Activated T-helper 2 cell treated with anti-CD3 and anti-CD28 coated beads, Interferon-gamma antibody, Interleukin-2, Interleukin-4, amounts not matched to agents 10 μg/mL and 5 μg/mL and 100 μg/mL, durations not matched to agents 14 hours and 24 hours and 36 hours (primary cell): ENCODE measurements around the gene KCNQ4. TPM values are rescaled to one million over a fixed set of nuclear protein-coding genes. Genes with fewer than 3 reads are reported as not detected.

ENCODE experiments used
- DNase-seq: peaks from one replicate; pipeline ENCODE4 v3.0.0; 2021; ENCODE audit warnings: low spot score
- H3K27ac Mint-ChIP-seq: one replicate; pipeline ENCODE4 v1.8.0; 2021; ENCODE audit warnings: mixed read lengths
- H3K27me3 Mint-ChIP-seq: one replicate; pipeline ENCODE4 v1.8.0; 2021; ENCODE audit warnings: low read depth, mixed read lengths
- H3K36me3 Mint-ChIP-seq: one replicate; pipeline ENCODE4 v1.8.0; 2021; ENCODE audit warnings: low read depth, mixed read lengths
- H3K4me1 Mint-ChIP-seq: one replicate; pipeline ENCODE4 v1.8.0; 2021; ENCODE audit warnings: low read depth, mixed read lengths
- H3K4me3 Mint-ChIP-seq: one replicate; pipeline ENCODE4 v1.8.0; 2021; ENCODE audit warnings: low read depth, mild to moderate bottlenecking, moderate library complexity, mixed read lengths
- H3K9me3 Mint-ChIP-seq: one replicate; pipeline ENCODE4 v1.8.0; 2021; ENCODE audit warnings: mixed read lengths
- intact Hi-C: fragments of 100-400 bp; cut with micrococcal nuclease; formaldehyde crosslinking; loops from one replicate; pipeline ENCODE4 v1.15.1; 2023
- total RNA-seq: library from RNA; stranded (reverse); gene quantifications from 2 replicates; pipeline ENCODE4 v1.2.3, GENCODE V29; 2022

KCNQ4 gene
- total RNA-seq, 1 donor from 2014 or later, result 0.78 TPM

- no peak overlapping the region for H3K27ac Mint-ChIP-seq
- no peak for DNase-seq
- H3K36me3 Mint-ChIP-seq, result peaks cover 78% of the 10 kb centered on the region
- H3K27me3 Mint-ChIP-seq, result no peaks in the 10 kb centered on the region
- intact Hi-C loops, result loop anchor here (5.0 to 10.0 kb wide), 2 partner anchors 49 to 146 kb away; no protein-coding TSS in a partner anchor
- H3K9me3 Mint-ChIP-seq, result no peaks in the 10 kb centered on the region
- no peak overlapping the region for H3K4me3 Mint-ChIP-seq
- H3K4me1 Mint-ChIP-seq, result peaks cover 33% of the 10 kb centered on the region
These were observed 22.6 kb upstream of the KCNQ4 start for GRCh38 chr1:40760984-40761383.

- no peaks in the 10 kb centered on the region for H3K9me3 Mint-ChIP-seq
- DNase-seq, result no peak
- H3K4me3 Mint-ChIP-seq, result no peak overlapping the region
- intact Hi-C loops, result loop anchor here (5.0 to 10.0 kb wide), 2 partner anchors 50 to 148 kb away; no protein-coding TSS in a partner anchor
- H3K4me1 Mint-ChIP-seq, result peaks cover 39% of the 10 kb centered on the region
- peak overlapping the region; percentile 48 for H3K27ac Mint-ChIP-seq
- no peaks in the 10 kb centered on the region for H3K27me3 Mint-ChIP-seq
- H3K36me3 Mint-ChIP-seq, result peaks cover 81% of the 10 kb centered on the region
These were observed 21.3 kb upstream of the KCNQ4 start for GRCh38 chr1:40762144-40762923.

GRCh38 chr1:40763742-40764532 is 19.6 kb upstream of the KCNQ4 start:
- Mint-ChIP-seq H3K4me3 (peak overlapping the region; percentile 56), H3K27ac (peak overlapping the region; percentile 95), H3K9me3 (no peaks in the 10 kb centered on the region), H3K27me3 (no peaks in the 10 kb centered on the region), H3K4me1 (peaks cover 39% of the 10 kb centered on the region), H3K36me3 (peaks cover 82% of the 10 kb centered on the region)
- DNase-seq, result no peak
- intact Hi-C loops, result loop anchor here (1.0 to 10.0 kb wide), 4 partner anchors 11 to 149 kb away; no protein-coding TSS in a partner anchor

GRCh38 chr1:40764981-40765380 is 18.6 kb upstream of the KCNQ4 start:
- Mint-ChIP-seq H3K36me3 (peaks cover 85% of the 10 kb centered on the region), H3K9me3 (no peaks in the 10 kb centered on the region), H3K27me3 (no peaks in the 10 kb centered on the region), H3K27ac (no peak overlapping the region), H3K4me1 (peaks cover 41% of the 10 kb centered on the region), H3K4me3 (no peak overlapping the region)
- DNase-seq, result no peak
- intact Hi-C loops, result loop anchor here (1.0 to 10.0 kb wide), 4 partner anchors 12 to 150 kb away; no protein-coding TSS in a partner anchor

GRCh38 chr1:40766017-40766416 is 17.6 kb upstream of the KCNQ4 start:
- H3K4me1 Mint-ChIP-seq, result peaks cover 41% of the 10 kb centered on the region
- peaks cover 88% of the 10 kb centered on the region for H3K36me3 Mint-ChIP-seq
- no peak for DNase-seq
- intact Hi-C loops, result loop anchor here (10.0 kb wide), 1 partner anchor 151 kb away; no protein-coding TSS in a partner anchor
- H3K27ac Mint-ChIP-seq, result peak overlapping the region; percentile 42
- H3K9me3 Mint-ChIP-seq, result no peaks in the 10 kb centered on the region
- no peaks in the 10 kb centered on the region for H3K27me3 Mint-ChIP-seq
- H3K4me3 Mint-ChIP-seq, result no peak overlapping the region

GRCh38 chr1:40766560-40766959 is 17.0 kb upstream of the KCNQ4 start:
- no peaks in the 10 kb centered on the region for H3K9me3 Mint-ChIP-seq
- H3K27ac Mint-ChIP-seq, result peak overlapping the region; percentile 42
- intact Hi-C loops, result loop anchor here (10.0 kb wide), 1 partner anchor 152 kb away; no protein-coding TSS in a partner anchor
- no peak for DNase-seq
- H3K27me3 Mint-ChIP-seq, result no peaks in the 10 kb centered on the region
- peaks cover 88% of the 10 kb centered on the region for H3K36me3 Mint-ChIP-seq
- no peak overlapping the region for H3K4me3 Mint-ChIP-seq
- H3K4me1 Mint-ChIP-seq, result peaks cover 40% of the 10 kb centered on the region

- peaks cover 30% of the 10 kb centered on the region for H3K4me1 Mint-ChIP-seq
These were observed 15.2 kb upstream of the KCNQ4 start for GRCh38 chr1:40768146-40768990.

GRCh38 chr1:40769815-40770214 is 13.8 kb upstream of the KCNQ4 start:
- no peaks in the 10 kb centered on the region for H3K9me3 Mint-ChIP-seq
- intact Hi-C loops, result loop anchor here (10.0 kb wide), 1 partner anchor 155 kb away; no protein-coding TSS in a partner anchor
- no peak overlapping the region for H3K4me3 Mint-ChIP-seq
- peaks cover 64% of the 10 kb centered on the region for H3K36me3 Mint-ChIP-seq
- DNase-seq, result no peak
- H3K4me1 Mint-ChIP-seq, result peaks cover 20% of the 10 kb centered on the region
- no peaks in the 10 kb centered on the region for H3K27me3 Mint-ChIP-seq
- H3K27ac Mint-ChIP-seq, result peak overlapping the region; percentile 28

More at GRCh38 chr1:40768146-40768990, 15.2 kb upstream of the KCNQ4 start:
- Mint-ChIP-seq H3K27ac (no peak overlapping the region), H3K27me3 (no peaks in the 10 kb centered on the region), H3K36me3 (peaks cover 75% of the 10 kb centered on the region), H3K9me3 (no peaks in the 10 kb centered on the region), H3K4me3 (no peak overlapping the region)
- intact Hi-C loops, result loop anchor here (10.0 kb wide), 1 partner anchor 154 kb away; no protein-coding TSS in a partner anchor
- DNase-seq, result no peak

- Mint-ChIP-seq H3K9me3 (no peaks in the 10 kb centered on the region), H3K36me3 (peaks cover 57% of the 10 kb centered on the region), H3K27me3 (no peaks in the 10 kb centered on the region), H3K4me3 (no peak overlapping the region), H3K27ac (peak overlapping the region; percentile 0), H3K4me1 (peaks cover 14% of the 10 kb centered on the region)
- DNase-seq, result no peak
- intact Hi-C loops, result no loop called here
These were observed 13.1 kb upstream of the KCNQ4 start for GRCh38 chr1:40770296-40771070.

- DNase-seq, result no peak
- H3K4me3 Mint-ChIP-seq, result no peak overlapping the region
- H3K9me3 Mint-ChIP-seq, result peaks cover 9% of the 10 kb centered on the region
- peaks cover 7% of the 10 kb centered on the region for H3K4me1 Mint-ChIP-seq
- intact Hi-C loops, result loop anchor here (2.0 kb wide), 1 partner anchor 180 kb away; no protein-coding TSS in a partner anchor
- peaks cover 58% of the 10 kb centered on the region for H3K36me3 Mint-ChIP-seq
- no peak overlapping the region for H3K27ac Mint-ChIP-seq
- no peaks in the 10 kb centered on the region for H3K27me3 Mint-ChIP-seq
These were observed 11.2 kb upstream of the KCNQ4 start for GRCh38 chr1:40772146-40772955.

GRCh38 chr1:40773748-40774265 is 9.8 kb upstream of the KCNQ4 start:
- H3K27me3 Mint-ChIP-seq, result no peaks in the 10 kb centered on the region
- H3K36me3 Mint-ChIP-seq, result peaks cover 56% of the 10 kb centered on the region
- peaks cover 7% of the 10 kb centered on the region for H3K4me1 Mint-ChIP-seq
- DNase-seq, result no peak
- peaks cover 10% of the 10 kb centered on the region for H3K9me3 Mint-ChIP-seq
- H3K4me3 Mint-ChIP-seq, result no peak overlapping the region
- no peak overlapping the region for H3K27ac Mint-ChIP-seq
- intact Hi-C loops, result loop anchor here (1.0 to 2.0 kb wide), 2 partner anchors 76 to 179 kb away; no protein-coding TSS in a partner anchor
